Left renal cortex interstitium (tissue), 4 donors: ENCODE measurements around the gene THOP1. TPM values are rescaled to one million over a fixed set of nuclear protein-coding genes. Genes with fewer than 3 reads are reported as not detected.

Experiments
- DNase-seq, 4 donors: peaks; one replicate each; pipeline ENCODE4 v3.0.0-alpha.2; 2013; ENCODE audit warnings: low read depth in 4 of 4, low spot score in 2 of 4, missing footprints in 1 of 4
- polyA plus RNA-seq, 4 donors: library from polyadenylated mRNA; unstranded; fragments of 120-200 nt; gene quantifications; one replicate each; pipeline ENCODE4 v1.2.1, GENCODE V29; 2013; ENCODE audit not compliant: insufficient read length in 4 of 4

THOP1 gene
- polyA plus RNA-seq, 4 donors, result 39.5 to 66.8 (median 53.9) TPM

GRCh38 chr19:2799273-2800020 lies 14.1 kb downstream of the THOP1 start:
- DNase-seq, result no peak

GRCh38 chr19:2800506-2800905 lies 15.2 kb downstream of the THOP1 start:
- DNase-seq, result no peak

DNA sequence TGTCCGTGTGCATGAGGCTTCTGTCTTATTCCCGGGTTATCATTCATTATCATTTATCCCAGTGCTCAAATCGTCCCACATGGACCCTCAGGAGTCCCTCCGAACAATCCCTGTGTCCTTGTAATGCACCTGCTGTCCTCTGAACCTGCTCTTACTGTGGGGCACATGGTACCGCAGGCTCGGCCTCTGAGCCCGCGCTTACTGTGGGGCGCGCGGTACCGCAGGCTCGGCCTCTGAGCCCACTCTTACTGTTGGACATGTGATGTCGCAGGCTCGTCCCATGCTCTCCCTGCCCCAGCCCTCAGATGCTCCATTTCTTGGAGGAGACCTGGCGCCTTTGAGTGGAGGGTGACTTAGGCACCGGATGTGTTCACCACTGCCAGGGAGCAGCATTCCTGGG lies 17.5 kb downstream of the THOP1 start:
- no peak for DNase-seq

- no peak for DNase-seq
Observed at GRCh38 chr19:2803486-2804155, 18.3 kb downstream of the THOP1 start.

DNA sequence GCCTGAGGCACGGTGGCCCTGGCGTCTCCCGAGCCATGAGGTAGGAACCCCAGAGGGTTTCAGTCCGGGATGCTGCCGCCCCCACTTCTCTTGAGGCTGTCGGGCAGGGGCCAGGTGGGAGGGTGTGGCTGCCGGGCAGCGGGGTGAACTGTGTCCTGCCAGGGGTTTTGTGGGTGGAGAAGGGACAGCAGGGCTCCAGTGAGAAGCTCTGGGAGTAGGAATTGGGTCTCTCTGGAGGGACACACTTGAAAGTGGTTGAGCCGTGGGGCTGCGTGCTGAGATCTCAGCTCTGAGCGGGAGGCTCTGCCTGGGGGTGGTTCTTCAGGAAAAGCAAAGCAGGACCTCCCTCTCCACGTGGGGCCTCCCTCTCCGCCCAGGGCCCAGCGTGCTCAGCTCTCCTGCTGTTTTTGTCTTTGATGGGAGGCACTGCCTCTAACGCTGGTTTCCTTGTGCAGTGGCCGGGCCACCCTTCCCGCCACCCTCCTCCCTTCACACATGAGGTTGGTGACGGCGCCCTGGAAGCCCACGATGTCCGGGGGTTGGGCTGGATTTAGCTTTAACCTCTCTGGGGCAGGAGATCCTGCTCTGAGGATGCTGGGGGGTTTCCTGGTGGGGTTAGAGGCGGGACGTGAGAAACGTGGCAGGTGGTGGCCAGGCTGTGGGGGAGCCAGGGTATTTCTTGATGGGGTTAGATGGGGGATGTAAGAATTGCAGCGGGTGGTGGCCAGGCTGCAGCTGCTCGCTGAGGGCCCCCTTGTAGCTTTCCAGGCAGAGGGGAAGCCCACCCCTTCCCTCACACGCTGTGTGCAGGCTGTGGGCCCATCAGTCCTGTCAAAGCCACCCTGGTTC lies 19.1 kb downstream of the THOP1 start:
- DNase-seq, result no peak

DNA sequence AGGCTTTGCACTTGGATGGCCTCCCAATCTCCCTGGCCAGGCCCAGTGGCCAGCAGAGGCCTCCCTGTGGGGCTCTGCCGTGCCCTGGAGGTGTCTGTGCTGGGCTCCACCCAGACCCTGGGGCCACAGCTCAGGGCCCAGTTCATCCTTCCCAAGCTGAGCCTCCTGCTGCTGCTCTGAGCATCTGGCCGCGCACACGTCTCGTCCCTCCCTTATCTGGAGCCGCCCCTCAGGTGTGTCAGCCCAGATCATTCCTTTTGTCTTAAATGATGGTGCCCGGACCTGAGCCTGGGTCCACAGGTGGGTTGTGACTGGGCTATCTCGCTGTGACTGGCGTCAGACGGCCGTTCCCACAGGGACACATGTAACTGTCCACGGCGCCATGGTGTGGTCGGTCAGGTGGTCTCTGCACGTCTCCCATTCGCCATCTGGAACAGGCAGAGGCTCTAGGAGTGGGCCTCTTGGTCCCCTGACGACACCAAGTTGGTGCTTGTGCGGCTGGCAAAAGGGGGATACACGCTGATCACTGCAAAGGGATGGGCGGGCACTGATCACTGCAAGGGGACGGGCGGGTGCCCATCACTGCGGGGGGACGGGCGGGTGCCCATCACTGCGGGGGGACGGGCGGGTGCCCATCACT lies 20.1 kb downstream of the THOP1 start:
- no peak for DNase-seq

DNA sequence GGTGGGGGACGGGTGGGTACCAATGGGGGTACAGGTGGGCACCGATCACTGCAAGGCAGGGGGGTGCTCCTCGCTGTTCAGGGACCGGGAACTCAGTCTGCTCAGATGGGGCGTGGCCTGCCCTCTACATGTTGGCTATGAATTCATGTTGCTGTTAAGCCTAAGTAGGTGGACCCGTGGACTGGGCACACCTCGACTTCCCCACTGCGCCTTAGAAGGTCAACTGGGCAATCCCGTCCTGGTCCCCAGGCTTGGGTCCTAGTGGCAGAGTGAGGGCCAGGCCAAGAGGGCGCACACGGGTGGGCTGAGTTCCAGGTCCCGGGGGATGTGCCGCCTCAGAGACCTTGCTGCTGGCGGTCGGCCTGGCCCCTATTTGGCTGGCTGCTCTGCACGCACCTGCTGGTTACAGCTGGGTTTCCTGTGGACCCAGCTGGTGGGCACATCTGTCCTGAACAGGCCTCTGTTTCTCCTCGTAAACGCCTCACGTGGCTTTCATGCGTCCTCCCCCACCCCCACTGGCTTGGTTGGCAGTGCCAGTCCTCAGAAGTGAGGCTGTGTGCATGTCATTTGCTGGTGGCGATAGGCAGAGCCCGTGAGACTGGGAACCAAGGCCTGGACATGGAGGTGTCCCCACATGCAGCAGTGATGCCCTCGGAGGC lies 20.8 kb downstream of the THOP1 start:
- DNase-seq, result no peak

GRCh38 chr19:2806736-2807378 lies 21.6 kb downstream of the THOP1 start:
- DNase-seq, result no peak

- DNase-seq, result no peak
Observed at GRCh38 chr19:2807379-2808128, 22.3 kb downstream of the THOP1 start.

GRCh38 chr19:2808129-2808941 lies 23.0 kb downstream of the THOP1 start:
- no peak for DNase-seq

DNA sequence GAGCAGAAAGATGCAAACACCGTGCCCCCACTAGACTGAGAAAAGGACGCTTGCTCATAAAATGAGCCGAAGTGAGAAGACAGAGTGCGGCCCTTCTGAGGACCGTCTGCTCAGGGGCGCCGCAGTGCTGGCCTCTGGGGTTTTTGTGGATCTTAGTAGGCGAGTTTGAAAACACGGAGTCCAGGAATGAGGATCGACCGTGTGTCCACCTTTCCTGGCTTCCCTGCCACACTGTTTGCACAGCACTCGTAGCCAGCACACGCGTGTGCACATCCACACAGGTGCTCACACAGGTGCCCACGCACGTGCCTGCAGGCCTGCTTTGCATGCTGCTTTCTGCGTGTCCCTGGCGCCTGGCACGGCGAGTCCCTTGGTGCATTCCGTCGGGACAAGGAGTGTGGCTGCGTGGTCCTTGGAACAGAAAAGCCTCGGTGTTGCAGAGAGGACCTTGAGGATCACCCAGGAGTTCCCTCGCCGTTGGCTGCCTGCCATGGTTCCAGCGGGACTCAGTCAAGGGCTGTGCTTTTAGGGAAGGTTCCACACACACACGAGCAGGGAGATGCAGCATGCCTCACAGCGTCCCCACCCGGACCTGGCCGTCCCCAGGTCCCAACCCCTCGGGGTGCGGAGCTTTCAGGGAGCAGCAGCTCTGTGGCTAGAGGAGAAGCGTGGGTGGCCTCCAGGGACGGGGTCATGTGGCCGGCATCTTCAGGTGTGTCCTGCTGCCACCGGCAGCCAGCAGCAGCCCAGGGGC lies 24.3 kb downstream of the THOP1 start:
- no peak for DNase-seq

DNA sequence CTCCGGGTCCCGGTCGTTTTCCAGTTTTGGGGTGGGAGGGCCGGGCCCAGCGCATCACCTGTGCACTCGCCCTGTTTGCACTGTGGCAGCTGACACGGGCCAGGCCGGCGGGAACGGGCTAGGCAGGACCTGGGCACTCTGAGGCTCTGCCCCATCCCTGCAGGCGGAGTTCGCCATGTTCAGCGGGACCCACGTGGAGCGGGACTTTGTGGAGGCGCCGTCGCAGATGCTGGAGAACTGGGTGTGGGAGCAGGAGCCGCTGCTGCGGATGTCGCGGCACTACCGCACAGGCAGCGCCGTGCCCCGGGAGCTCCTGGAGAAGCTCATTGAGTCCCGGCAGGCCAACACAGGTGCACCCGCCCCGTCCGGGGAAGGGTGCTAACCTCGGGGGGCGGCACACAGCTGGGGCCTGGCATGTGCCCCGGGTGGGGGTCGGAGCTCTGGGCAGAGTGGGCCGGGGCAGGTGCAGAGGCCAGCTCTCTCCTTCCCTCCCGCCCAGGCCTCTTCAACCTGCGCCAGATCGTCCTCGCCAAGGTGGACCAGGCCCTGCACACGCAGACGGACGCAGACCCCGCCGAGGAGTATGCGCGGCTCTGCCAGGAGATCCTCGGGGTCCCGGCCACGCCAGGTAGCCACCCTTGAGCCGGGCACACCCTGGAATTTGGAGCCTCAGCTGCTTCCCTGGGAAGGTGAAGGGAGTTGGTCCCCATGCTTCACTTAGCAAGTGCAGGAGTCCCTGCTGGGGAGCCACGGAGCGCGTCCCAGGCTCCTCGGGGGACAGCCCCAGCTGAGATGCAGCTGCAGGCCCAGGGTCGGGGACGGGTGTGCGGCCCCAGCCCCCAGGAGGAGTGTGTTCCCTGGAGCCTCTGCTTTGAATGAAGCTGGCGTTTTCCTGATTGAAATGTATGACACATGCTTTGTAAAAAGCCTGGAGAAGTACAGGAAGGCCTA lies 25.1 kb downstream of the THOP1 start:
- no peak for DNase-seq

DNA sequence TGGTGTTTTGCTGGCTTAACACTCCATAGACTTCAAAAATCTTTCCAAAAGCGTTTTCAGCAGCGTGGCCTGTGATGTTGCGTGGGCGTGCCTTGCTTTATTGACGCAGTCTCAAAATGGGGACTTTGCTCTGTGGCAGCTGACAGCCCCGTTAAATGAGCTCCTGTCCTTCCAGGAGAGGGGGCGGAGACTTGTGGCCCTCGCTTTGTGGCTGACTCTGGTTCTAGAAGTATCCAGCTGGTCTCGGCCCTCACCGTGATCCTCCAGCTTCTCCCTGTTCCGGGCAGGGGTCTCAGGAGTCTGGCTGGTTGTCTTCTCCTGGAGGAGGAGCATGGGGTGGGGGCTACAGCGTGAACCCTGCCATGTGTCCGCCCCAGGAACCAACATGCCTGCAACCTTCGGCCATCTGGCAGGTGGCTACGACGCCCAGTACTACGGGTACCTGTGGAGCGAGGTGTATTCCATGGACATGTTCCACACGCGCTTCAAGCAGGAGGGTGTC lies 26.0 kb downstream of the THOP1 start:
- DNase-seq, result no peak

DNA sequence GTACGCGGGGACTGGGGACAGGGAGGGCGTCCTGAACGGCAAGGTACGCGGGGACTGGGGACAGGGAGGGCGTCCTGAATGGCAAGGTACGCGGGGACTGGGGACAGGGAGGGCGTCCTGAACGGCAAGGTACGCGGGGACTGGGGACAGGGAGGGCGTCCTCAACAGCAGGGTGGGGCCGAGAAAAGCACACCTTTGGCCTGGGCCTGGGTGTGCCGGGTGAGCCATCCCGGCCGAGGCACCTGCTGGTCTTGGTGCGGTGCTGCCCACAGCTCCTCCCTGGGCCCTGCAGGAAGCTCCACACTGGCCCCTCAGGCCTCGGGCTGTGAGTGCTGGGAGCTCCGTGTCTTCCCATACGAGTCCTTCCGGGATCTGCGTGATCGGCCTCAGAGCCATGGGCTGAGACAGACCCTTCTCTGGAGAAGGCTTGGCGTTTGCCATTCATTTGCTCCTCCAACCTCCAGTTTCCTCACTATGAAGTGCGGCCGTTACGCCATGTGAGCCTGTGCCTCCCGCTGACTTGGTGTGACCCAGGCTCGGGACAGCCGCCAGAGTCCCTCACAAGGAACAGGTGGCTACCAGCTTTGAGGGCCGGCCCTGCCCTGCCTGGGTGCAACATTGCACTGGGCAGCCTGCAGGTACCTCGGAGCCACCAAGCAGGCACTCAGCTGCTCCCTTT lies 26.6 kb downstream of the THOP1 start:
- DNase-seq, result no peak

DNA sequence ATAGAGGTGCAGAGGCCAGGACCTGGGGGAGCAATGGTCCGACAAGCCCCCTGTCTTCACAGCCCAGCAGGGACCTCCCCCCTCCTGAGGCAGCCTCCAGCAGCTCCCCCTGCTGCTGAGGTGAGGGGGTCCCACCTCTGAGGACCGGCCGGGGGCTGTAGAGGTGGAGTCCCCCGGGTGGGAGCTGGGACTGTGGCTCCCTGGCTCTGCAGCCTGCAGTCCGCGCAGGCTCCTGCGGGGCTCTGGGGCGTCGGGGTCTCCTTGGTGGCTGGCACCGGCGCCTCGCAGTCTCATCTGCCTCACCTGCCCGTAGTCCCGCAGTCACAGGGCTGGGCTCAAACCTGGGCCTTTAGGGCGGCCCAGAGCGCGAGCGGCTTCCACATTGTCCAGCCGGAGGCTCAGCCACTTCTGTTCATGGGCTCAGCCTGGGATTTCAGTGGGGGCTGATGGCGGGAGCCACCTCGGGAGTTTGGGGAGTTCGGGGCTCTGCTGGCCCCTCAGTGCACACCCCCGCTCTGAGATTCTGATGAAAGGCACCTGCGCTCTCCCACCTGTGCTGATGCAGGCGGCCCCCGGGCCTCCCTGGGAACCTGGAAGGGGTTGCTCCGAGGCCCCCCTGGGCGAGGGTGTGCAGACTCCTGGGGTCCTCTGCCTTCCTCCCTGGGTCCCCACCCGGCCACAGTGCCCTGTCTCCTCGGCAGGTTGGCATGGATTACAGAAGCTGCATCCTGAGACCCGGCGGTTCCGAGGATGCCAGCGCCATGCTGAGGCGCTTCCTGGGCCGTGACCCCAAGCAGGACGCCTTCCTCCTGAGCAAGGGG lies 27.3 kb downstream of the THOP1 start:
- no peak for DNase-seq
